HFF-Myc (cell line): ENCODE data around the gene KLHL29.

Experiments
- DNase-seq: peaks from one replicate; pipeline ENCODE4 v3.0.0-alpha.2; 2011; ENCODE audit warnings: low read depth; ENCODE audit errors: extremely low read depth
- H3K4me3 ChIP-seq: replicated peaks from 2 replicates; pipeline ENCODE4 v1.5.1; 2011; ENCODE audit warnings: low read depth, mild to moderate bottlenecking, control low read depth, low read length
- TF ChIP-seq, protein P1 (sequence below): IDR thresholded peaks from 2 replicates; pipeline ENCODE4 v1.5.1; 2012; ENCODE audit warnings: mild to moderate bottlenecking, low read depth, low read length, control low read depth; ENCODE audit errors: missing control alignments

KLHL29 gene

DNA sequence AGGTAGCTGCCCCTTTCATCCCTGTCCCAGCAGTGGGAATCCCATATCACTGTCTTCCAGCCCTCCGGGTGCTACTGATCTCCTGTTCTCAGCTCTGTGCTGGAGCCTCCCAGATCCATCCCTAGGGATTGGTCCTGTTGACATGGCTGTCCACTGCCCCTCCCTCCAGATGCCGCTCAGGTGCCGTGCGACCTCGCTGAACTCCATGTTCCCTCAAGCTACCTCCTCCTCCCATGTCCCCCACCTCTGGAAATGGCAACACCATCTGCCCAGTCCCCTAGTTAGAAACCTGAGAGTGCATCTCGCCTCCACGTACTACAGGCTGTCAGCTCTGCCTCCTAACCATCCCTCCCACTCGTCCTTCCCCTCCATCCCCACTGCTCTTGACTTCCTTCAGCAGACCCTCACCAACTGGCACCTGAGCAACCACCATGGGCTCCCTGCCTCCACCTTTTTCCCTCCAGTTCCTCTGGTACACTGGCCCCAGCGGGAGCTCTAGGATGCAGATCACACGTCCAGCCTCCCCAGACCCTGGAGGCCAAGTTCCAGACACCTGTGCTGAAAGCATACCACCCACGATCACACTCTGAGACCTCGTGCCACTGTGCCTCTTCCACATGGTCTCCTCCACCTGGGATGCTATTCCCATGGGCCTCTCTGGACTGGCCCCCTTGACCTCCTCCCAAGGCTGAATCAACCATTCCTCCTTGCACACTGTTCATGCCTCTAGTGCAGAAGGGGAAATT is 106.8 kb downstream of the KLHL29 start:
- TF ChIP-seq, protein P1, sequence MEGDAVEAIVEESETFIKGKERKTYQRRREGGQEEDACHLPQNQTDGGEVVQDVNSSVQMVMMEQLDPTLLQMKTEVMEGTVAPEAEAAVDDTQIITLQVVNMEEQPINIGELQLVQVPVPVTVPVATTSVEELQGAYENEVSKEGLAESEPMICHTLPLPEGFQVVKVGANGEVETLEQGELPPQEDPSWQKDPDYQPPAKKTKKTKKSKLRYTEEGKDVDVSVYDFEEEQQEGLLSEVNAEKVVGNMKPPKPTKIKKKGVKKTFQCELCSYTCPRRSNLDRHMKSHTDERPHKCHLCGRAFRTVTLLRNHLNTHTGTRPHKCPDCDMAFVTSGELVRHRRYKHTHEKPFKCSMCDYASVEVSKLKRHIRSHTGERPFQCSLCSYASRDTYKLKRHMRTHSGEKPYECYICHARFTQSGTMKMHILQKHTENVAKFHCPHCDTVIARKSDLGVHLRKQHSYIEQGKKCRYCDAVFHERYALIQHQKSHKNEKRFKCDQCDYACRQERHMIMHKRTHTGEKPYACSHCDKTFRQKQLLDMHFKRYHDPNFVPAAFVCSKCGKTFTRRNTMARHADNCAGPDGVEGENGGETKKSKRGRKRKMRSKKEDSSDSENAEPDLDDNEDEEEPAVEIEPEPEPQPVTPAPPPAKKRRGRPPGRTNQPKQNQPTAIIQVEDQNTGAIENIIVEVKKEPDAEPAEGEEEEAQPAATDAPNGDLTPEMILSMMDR, result no peak
- no peak for DNase-seq

DNA sequence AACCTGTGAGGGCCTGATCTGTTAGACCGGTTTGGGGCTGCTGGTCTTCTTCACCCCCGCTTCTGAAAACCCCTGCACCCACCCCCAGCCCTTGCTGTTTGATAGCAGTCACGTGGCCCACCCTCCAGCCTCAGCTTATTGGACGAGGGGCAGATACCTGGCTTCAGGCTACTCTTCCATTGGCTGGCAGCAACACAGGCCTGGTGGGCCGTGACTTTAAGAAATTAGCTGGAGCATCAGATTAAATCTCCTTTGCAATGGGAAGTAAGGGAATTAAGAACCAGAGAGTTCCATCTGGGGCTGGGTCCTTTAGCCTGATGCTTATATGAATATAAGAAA is 107.3 kb downstream of the KLHL29 start:
- TF ChIP-seq, protein P1, result no peak
- no peak for DNase-seq

More for the DNA sequence above, 106.8 kb downstream of the KLHL29 start:
- no peak overlapping the region for H3K4me3 ChIP-seq

DNA sequence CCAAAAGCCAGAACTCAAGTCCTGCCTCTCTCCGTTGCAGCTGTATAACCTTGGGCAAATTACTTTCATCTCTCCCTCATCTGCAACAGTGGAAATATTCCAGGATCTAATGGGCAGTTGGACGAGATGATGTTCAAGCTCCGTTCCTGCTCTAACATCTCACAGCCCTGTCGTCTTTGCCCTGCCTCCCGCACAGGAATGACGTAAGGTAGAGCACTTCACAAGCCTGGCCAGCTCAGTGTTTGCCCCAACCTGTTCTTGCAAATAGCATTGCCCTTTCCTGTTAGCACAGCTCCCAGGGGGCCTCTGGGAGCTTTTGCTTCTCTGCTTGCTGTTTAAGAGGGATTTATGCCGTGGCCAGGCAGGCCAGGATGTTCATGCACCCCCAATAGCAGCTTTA is 107.9 kb downstream of the KLHL29 start:
- H3K4me3 ChIP-seq, result no peak overlapping the region
- no peak for DNase-seq
- TF ChIP-seq, protein P1, result no peak

More for the DNA sequence above, 107.3 kb downstream of the KLHL29 start:
- no peak overlapping the region for H3K4me3 ChIP-seq

DNA sequence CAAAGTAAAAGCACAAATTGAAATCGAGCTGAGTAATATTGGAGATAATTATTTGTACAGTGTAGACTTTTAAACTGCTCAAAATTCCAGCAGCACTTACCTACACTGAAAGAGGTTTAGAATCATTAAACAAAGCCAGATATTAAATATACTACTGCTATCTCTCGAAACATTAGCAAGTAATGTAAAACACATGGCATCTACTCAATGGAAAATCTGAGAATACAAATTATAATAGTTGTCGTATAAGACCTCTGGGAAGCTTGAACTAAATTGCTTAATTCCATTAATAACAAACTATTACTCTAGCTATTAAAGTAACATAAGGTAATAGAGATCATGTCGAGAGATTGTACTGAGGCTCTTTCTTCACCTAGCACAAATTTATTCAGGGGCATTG is 108.9 kb downstream of the KLHL29 start:
- TF ChIP-seq, protein P1, result no peak
- no peak for DNase-seq
- no peak overlapping the region for H3K4me3 ChIP-seq

DNA sequence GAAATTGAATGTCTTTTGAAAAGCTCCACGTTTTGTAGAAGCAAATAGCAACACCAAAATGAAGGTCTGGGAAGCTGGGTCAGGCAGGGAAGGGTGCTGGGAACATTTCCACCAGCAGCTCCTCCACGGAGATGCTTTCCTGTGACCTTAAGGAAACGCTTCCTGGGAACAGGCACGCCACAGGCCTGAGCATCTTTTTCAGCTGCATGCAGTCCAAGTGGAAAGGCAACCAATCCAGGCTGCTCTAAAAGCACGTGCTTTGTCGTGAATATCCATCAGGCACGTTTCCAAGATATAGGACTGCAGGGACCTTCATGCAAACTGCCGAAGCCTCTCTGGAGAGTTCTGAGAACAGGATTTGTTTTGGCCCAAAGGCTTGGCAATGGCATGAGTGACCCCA is 109.3 kb downstream of the KLHL29 start:
- no peak for DNase-seq
- TF ChIP-seq, protein P1, result no peak
- no peak overlapping the region for H3K4me3 ChIP-seq

DNA sequence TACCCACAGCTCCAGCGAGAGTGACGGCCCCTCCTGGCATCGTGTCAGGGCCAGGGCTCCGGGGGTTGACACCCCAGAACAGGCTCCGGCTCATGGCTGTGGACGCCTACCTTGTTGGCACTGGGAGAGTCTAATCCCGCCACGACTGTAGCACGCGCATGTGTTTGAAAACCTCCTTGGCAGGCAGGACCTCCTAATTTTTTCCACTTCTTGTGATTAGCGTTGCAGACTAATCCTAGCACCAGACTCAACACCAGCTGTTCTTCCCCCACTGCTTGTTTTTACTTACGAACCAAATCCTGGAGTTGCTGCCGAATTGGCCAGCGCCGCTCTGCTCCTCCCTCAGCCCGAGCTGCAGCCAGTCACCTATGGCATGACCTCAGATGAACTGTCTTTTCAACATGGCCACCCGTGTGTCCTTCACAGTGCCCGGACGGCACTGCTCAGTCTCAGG is 110.7 kb downstream of the KLHL29 start:
- no peak for DNase-seq
- TF ChIP-seq, protein P1, result no peak
- H3K4me3 ChIP-seq, result no peak overlapping the region

DNA sequence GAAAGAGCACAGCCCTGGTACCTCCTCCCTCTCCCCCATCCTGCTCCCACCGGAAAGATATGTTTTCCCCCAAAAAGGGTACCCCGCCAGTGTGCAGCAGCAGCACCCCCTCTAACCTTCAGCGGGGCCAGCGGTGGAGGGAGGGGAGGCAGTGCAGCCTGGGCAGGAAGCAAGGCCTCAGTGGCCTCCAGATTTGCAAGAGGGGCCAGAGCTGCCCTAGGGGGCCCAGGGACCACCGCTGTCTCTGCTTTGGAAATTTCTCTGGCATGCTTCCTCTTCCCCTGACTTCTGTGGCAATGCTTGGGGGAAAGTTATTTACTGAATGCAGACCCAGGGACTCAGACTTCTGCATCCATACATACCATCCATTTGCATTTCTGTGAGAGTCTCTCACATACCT is 111.5 kb downstream of the KLHL29 start:
- TF ChIP-seq, protein P1, result no peak
- DNase-seq, result no peak
- H3K4me3 ChIP-seq, result no peak overlapping the region
